GM23338 (cell line): ENCODE measurements around the gene IPPK. TPM values are rescaled to one million over a fixed set of nuclear protein-coding genes. Genes with fewer than 3 reads are reported as not detected.

Source experiments
- ATAC-seq: fragments of 200-7000 bp; cut with Tn5 transposase; 3 replicates; pipeline ENCODE4 v1.9.1; 2020
- DNase-seq: peaks from one replicate; pipeline ENCODE4 v3.0.0-alpha.2; 2015; ENCODE audit warnings: low spot score
- H2AFZ ChIP-seq: fragments of 200-600 bp; sonication (generic); 2 replicates; pipeline ENCODE4 v1.8.0; 2016; ENCODE audit warnings: antibody characterized with exemption, mild to moderate bottlenecking, moderate library complexity
- H3F3A ChIP-seq: fragments of 200-600 bp; sonication (generic); replicated peaks from 2 replicates; pipeline ENCODE4 v1.8.0; 2017; ENCODE audit warnings: antibody characterized with exemption, mixed run types, low read depth
- H3K27ac ChIP-seq: fragments of 200-600 bp; sonication (generic); 2 replicates; pipeline ENCODE4 v1.6.1; 2016; ENCODE audit warnings: low read depth
- H3K27me3 ChIP-seq: fragments of 200-600 bp; sonication (generic); 2 replicates; pipeline ENCODE4 v1.8.0; 2016; ENCODE audit warnings: mild to moderate bottlenecking, mixed run types, moderate library complexity; ENCODE audit not compliant: insufficient read depth
- H3K36me3 ChIP-seq: fragments of 200-600 bp; sonication (generic); 2 replicates; pipeline ENCODE4 v1.8.0; 2016; ENCODE audit warnings: mild to moderate bottlenecking; ENCODE audit not compliant: insufficient read depth
- H3K4me1 ChIP-seq: fragments of 200-600 bp; sonication (generic); 2 replicates; pipeline ENCODE4 v1.8.0; 2016; ENCODE audit warnings: mild to moderate bottlenecking, moderate library complexity; ENCODE audit not compliant: insufficient read depth
- H3K4me2 ChIP-seq: fragments of 200-600 bp; sonication (generic); 2 replicates; pipeline ENCODE4 v1.7.1; 2017; ENCODE audit warnings: mixed run types
- H3K4me3 ChIP-seq: fragments of 200-600 bp; sonication (generic); 2 replicates; pipeline ENCODE4 v1.6.1; 2016; ENCODE audit warnings: mixed run types
- H3K79me2 ChIP-seq: fragments of 200-600 bp; sonication (generic); replicated peaks from 2 replicates; pipeline ENCODE4 v1.8.0; 2017; ENCODE audit warnings: mild to moderate bottlenecking; ENCODE audit not compliant: insufficient read depth
- H3K9me2 ChIP-seq: fragments of 200-600 bp; sonication (generic); 2 replicates; pipeline ENCODE4 v1.8.0; 2017; ENCODE audit not compliant: insufficient read depth
- H4K20me1 ChIP-seq: fragments of 200-600 bp; sonication (generic); replicated peaks from 2 replicates; pipeline ENCODE4 v1.8.0; 2017; ENCODE audit warnings: mild to moderate bottlenecking; ENCODE audit not compliant: insufficient read depth
- H3K27ac Mint-ChIP-seq: 2 replicates; pipeline ENCODE4 v1.8.0; 2020; ENCODE audit warnings: inconsistent platforms, mild to moderate bottlenecking, moderate library complexity, mixed read lengths
- H3K27me3 Mint-ChIP-seq: 3 replicates; pipeline ENCODE4 v1.8.0; 2022; ENCODE audit warnings: low read depth, mild to moderate bottlenecking, moderate library complexity, mixed read lengths, inconsistent platforms; ENCODE audit not compliant: insufficient read depth, poor library complexity
- H3K36me3 Mint-ChIP-seq: 3 replicates; pipeline ENCODE4 v1.8.0; 2021; ENCODE audit warnings: low read depth, mild to moderate bottlenecking, inconsistent platforms, moderate library complexity, mixed read lengths
- H3K4me1 Mint-ChIP-seq: 3 replicates; pipeline ENCODE4 v1.8.0; 2020; ENCODE audit warnings: mild to moderate bottlenecking, inconsistent platforms, mixed read lengths
- H3K4me3 Mint-ChIP-seq: 3 replicates; pipeline ENCODE4 v1.8.0; 2021; ENCODE audit warnings: moderate library complexity, mild to moderate bottlenecking, inconsistent platforms, mixed read lengths
- H3K9me3 Mint-ChIP-seq: 3 replicates; pipeline ENCODE4 v1.8.0; 2020; ENCODE audit warnings: moderate library complexity, mild to moderate bottlenecking, inconsistent platforms, mixed read lengths
- CREB1 ChIP-seq: fragments of 250-450 bp; sonication (Bioruptor Pico); IDR thresholded peaks from 2 replicates; pipeline ENCODE4 v1.5.0; 2020; ENCODE audit warnings: low read depth, mild to moderate bottlenecking, moderate library complexity
- EZH2 ChIP-seq: fragments of 200-600 bp; sonication (generic); IDR thresholded peaks from one replicate; pipeline ENCODE4 v1.8.0; 2017; ENCODE audit warnings: antibody characterized with exemption, mild to moderate bottlenecking, low read depth; ENCODE audit not compliant: unreplicated experiment
- EZH2phosphoT487 ChIP-seq: fragments of 200-600 bp; sonication (generic); IDR thresholded peaks from one replicate; pipeline ENCODE4 v1.8.1; 2018; ENCODE audit warnings: antibody characterized with exemption; ENCODE audit not compliant: unreplicated experiment
- NANOG ChIP-seq: IDR thresholded peaks from 2 replicates; pipeline ENCODE4 v1.6.1; 2016; ENCODE audit warnings: antibody characterized with exemption, borderline replicate concordance
- POLR2AphosphoS5 ChIP-seq: IDR thresholded peaks from 2 replicates; pipeline ENCODE4 v1.6.1; 2016; ENCODE audit warnings: antibody characterized with exemption, low read depth
- STAT1 ChIP-seq: IDR thresholded peaks from one replicate; pipeline ENCODE4 v1.6.1; 2016; ENCODE audit warnings: antibody characterized with exemption; ENCODE audit not compliant: unreplicated experiment
- ZNF114 ChIP-seq: fragments of 250-450 bp; sonication (Bioruptor Pico); IDR thresholded peaks from 2 replicates; pipeline ENCODE4 v1.5.0; 2020; ENCODE audit warnings: mild to moderate bottlenecking, moderate library complexity
- polyA plus RNA-seq: library from polyadenylated mRNA; unstranded; fragments of >200 nt; fragmentation: Nextera tagmentation; extraction: Ambion mirVana; gene quantifications from 2 replicates; pipeline ENCODE4 v1.2.1, GENCODE V29; 2016
- total RNA-seq: library from RNA; depleted of rRNA; stranded (reverse); fragments of >200 nt; shearing (Covaris generic); gene quantifications from 2 replicates; pipeline ENCODE4 v1.2.3, GENCODE V29; 2014
- TF ChIP-seq, protein P1 (sequence below), 2 experiments: fragments of 200-600 bp in 1 of 2; sonication (generic) in 1 of 2; conservative IDR thresholded peaks; 2 replicates each; pipeline versions ENCODE4 v1.5.1 to v1.6.1; 2016 to 2017; ENCODE audit warnings: antibody characterized with exemption in 2 of 2, low read depth in 2 of 2, mild to moderate bottlenecking in 2 of 2, moderate library complexity in 1 of 2
- TF ChIP-seq, protein P2 (sequence below): fragments of 250-450 bp; sonication (Bioruptor Pico); IDR thresholded peaks from 2 replicates; pipeline ENCODE4 v1.5.0; 2020; ENCODE audit warnings: mild to moderate bottlenecking, moderate library complexity
- TF ChIP-seq, protein P3 (sequence below): IDR thresholded peaks from one replicate; pipeline ENCODE4 v1.6.1; 2018; ENCODE audit warnings: antibody characterized with exemption; ENCODE audit not compliant: unreplicated experiment

The IPPK gene
- total and polyA plus RNA-seq, 2 experiments from 2014 or later = 6.5 to 17.5 TPM

DNA sequence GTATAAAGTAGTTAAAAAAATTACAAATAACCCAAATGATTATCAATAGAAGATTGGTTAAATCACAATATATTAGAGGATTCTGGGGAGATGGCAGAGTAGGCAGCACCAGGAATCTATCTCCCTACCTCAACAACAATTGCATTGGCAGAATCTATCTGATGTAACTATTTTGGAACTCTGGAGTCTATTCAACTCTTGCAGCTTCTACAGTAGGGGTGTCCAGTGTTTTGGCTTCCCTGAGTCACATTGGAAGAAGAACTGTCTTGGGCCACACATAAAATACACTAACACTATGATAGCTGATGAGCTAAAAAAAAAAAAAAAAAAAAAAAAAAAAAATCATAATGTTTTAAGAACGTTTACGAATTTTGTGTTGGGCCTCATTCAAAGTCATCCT lies 104.9 kb downstream of the IPPK start (continued):
- TF ChIP-seq, protein P1, sequence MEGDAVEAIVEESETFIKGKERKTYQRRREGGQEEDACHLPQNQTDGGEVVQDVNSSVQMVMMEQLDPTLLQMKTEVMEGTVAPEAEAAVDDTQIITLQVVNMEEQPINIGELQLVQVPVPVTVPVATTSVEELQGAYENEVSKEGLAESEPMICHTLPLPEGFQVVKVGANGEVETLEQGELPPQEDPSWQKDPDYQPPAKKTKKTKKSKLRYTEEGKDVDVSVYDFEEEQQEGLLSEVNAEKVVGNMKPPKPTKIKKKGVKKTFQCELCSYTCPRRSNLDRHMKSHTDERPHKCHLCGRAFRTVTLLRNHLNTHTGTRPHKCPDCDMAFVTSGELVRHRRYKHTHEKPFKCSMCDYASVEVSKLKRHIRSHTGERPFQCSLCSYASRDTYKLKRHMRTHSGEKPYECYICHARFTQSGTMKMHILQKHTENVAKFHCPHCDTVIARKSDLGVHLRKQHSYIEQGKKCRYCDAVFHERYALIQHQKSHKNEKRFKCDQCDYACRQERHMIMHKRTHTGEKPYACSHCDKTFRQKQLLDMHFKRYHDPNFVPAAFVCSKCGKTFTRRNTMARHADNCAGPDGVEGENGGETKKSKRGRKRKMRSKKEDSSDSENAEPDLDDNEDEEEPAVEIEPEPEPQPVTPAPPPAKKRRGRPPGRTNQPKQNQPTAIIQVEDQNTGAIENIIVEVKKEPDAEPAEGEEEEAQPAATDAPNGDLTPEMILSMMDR (conservative IDR thresholded peaks at IDR 0.05; ENCODE audit: low read depth in 2 of 2) = no peak
- TF ChIP-seq EZH2phosphoT487 (no peak), ZNF114 (CRISPR knock-in tag) (no peak), POLR2AphosphoS5 (no peak)
- TF ChIP-seq, protein P2, sequence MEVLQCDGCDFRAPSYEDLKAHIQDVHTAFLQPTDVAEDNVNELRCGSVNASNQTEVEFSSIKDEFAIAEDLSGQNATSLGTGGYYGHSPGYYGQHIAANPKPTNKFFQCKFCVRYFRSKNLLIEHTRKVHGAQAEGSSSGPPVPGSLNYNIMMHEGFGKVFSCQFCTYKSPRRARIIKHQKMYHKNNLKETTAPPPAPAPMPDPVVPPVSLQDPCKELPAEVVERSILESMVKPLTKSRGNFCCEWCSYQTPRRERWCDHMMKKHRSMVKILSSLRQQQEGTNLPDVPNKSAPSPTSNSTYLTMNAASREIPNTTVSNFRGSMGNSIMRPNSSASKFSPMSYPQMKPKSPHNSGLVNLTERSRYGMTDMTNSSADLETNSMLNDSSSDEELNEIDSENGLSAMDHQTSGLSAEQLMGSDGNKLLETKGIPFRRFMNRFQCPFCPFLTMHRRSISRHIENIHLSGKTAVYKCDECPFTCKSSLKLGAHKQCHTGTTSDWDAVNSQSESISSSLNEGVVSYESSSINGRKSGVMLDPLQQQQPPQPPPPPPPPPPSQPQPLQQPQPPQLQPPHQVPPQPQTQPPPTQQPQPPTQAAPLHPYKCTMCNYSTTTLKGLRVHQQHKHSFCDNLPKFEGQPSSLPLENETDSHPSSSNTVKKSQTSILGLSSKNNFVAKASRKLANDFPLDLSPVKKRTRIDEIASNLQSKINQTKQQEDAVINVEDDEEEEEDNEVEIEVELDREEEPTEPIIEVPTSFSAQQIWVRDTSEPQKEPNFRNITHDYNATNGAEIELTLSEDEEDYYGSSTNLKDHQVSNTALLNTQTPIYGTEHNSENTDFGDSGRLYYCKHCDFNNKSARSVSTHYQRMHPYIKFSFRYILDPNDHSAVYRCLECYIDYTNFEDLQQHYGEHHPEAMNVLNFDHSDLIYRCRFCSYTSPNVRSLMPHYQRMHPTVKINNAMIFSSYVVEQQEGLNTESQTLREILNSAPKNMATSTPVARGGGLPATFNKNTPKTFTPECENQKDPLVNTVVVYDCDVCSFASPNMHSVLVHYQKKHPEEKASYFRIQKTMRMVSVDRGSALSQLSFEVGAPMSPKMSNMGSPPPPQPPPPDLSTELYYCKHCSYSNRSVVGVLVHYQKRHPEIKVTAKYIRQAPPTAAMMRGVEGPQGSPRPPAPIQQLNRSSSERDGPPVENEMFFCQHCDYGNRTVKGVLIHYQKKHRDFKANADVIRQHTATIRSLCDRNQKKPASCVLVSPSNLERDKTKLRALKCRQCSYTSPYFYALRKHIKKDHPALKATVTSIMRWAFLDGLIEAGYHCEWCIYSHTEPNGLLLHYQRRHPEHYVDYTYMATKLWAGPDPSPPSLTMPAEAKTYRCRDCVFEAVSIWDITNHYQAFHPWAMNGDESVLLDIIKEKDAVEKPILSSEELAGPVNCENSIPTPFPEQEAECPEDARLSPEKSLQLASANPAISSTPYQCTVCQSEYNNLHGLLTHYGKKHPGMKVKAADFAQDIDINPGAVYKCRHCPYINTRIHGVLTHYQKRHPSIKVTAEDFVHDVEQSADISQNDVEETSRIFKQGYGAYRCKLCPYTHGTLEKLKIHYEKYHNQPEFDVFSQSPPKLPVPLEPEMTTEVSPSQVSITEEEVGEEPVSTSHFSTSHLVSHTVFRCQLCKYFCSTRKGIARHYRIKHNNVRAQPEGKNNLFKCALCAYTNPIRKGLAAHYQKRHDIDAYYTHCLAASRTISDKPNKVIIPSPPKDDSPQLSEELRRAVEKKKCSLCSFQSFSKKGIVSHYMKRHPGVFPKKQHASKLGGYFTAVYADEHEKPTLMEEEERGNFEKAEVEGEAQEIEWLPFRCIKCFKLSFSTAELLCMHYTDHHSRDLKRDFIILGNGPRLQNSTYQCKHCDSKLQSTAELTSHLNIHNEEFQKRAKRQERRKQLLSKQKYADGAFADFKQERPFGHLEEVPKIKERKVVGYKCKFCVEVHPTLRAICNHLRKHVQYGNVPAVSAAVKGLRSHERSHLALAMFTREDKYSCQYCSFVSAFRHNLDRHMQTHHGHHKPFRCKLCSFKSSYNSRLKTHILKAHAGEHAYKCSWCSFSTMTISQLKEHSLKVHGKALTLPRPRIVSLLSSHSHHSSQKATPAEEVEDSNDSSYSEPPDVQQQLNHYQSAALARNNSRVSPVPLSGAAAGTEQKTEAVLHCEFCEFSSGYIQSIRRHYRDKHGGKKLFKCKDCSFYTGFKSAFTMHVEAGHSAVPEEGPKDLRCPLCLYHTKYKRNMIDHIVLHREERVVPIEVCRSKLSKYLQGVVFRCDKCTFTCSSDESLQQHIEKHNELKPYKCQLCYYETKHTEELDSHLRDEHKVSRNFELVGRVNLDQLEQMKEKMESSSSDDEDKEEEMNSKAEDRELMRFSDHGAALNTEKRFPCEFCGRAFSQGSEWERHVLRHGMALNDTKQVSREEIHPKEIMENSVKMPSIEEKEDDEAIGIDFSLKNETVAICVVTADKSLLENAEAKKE (CRISPR knock-in tag) = no peak

DNA sequence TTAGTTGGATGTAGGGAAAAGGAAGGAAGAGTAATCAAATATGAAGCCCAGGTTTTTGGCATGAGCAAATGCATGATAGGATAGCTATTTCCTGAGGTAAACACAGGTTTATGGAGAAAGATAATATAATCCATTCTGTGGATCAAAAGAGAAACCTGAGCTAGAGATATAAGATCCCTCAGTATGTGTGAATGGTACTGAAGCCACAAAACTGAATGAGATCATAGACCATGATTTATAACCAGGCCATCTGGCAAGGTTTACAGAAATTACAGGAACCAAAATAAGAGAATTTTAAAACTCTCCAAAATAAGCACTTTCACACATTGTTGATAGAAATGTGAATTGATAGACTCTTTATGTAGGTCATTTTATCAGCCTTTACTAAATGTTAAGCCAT lies 105.4 kb downstream of the IPPK start:
- Histone ChIP-seq H3K27me3 (no peaks in the 10 kb centered on the region), H3K4me1 (no peaks in the 10 kb centered on the region), H3K9me2 (no peaks in the 10 kb centered on the region), H4K20me1 (no peaks in the 10 kb centered on the region), H3K79me2 (no peaks in the 10 kb centered on the region), H3F3A (no peaks in the 10 kb centered on the region), H3K4me2 (no peak overlapping the region), H3K36me3 (no peaks in the 10 kb centered on the region), H2AFZ (no peak overlapping the region), H3K4me3 (no peak overlapping the region), H3K27ac (no peak overlapping the region)
- no peaks in the 10 kb centered on the region for H3K36me3 Mint-ChIP-seq
- no peak overlapping the region for H3K4me3 Mint-ChIP-seq
- no peak overlapping the region for H3K27ac Mint-ChIP-seq
- H3K9me3 Mint-ChIP-seq = peaks cover 2% of the 10 kb centered on the region; the same call in 1 of the 3 replicates
- peaks cover 7% of the 10 kb centered on the region; the same call in 2 of the 3 replicates for H3K4me1 Mint-ChIP-seq
- ATAC-seq = no peak
- no peaks in the 10 kb centered on the region for H3K27me3 Mint-ChIP-seq
- no peak for DNase-seq
- TF ChIP-seq CREB1 (CRISPR knock-in tag) (no peak), NANOG (no peak), STAT1 (no peak), EZH2 (no peak)
- TF ChIP-seq, protein P3, sequence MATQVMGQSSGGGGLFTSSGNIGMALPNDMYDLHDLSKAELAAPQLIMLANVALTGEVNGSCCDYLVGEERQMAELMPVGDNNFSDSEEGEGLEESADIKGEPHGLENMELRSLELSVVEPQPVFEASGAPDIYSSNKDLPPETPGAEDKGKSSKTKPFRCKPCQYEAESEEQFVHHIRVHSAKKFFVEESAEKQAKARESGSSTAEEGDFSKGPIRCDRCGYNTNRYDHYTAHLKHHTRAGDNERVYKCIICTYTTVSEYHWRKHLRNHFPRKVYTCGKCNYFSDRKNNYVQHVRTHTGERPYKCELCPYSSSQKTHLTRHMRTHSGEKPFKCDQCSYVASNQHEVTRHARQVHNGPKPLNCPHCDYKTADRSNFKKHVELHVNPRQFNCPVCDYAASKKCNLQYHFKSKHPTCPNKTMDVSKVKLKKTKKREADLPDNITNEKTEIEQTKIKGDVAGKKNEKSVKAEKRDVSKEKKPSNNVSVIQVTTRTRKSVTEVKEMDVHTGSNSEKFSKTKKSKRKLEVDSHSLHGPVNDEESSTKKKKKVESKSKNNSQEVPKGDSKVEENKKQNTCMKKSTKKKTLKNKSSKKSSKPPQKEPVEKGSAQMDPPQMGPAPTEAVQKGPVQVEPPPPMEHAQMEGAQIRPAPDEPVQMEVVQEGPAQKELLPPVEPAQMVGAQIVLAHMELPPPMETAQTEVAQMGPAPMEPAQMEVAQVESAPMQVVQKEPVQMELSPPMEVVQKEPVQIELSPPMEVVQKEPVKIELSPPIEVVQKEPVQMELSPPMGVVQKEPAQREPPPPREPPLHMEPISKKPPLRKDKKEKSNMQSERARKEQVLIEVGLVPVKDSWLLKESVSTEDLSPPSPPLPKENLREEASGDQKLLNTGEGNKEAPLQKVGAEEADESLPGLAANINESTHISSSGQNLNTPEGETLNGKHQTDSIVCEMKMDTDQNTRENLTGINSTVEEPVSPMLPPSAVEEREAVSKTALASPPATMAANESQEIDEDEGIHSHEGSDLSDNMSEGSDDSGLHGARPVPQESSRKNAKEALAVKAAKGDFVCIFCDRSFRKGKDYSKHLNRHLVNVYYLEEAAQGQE = no peak
